ENCODE measurements around the gene BICD1. TPM values are rescaled to one million over a fixed set of nuclear protein-coding genes. Genes with fewer than 3 reads are reported as not detected.

Gene BICD1
- total and polyA plus RNA-seq, 2 experiments from 2014 or later, result 59.3 to 83.6 TPM

DNA sequence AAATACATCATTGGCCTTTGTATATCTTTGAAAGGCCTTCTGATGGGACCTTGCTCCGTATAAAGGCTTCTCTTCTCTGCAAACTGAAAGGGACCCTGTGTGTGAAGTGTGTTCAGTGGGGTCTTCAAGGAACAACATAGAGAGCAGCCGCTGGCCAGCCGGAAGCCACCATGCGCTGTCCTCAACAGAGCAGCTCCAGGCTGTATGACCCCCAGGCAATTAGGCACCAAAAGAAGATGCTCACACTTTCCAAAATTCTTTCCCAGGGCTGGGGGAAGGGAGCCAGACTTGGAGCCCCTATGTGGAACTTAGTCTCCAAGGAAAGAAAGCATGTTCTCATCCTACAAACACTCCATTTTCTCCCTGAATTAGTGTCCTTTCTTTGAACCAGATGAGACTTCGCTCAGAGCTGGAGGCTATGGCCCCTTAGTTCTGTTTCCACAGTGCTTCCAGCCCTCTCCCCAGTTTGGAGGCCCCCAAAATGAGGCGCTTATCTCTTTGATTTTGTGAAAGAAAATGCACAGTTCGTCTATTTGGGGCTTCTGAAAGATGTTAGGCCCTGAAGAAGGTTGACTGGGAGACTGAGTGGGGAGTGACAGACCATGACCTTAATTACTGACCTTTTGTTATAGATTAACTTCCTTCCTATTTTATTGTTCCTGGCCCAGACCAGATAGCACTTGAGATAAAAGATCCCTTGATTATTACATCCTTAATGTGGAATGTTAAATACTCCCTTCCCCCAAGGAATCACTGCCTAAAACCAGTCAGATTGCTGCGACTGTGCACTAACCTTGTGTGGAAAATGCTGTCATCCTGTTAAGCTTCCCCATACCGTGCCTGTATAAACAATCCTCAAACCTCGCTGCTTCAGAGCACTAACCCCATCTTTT, 164.4 kb downstream of the BICD1 start (continued):
- TF ChIP-seq, protein P1, sequence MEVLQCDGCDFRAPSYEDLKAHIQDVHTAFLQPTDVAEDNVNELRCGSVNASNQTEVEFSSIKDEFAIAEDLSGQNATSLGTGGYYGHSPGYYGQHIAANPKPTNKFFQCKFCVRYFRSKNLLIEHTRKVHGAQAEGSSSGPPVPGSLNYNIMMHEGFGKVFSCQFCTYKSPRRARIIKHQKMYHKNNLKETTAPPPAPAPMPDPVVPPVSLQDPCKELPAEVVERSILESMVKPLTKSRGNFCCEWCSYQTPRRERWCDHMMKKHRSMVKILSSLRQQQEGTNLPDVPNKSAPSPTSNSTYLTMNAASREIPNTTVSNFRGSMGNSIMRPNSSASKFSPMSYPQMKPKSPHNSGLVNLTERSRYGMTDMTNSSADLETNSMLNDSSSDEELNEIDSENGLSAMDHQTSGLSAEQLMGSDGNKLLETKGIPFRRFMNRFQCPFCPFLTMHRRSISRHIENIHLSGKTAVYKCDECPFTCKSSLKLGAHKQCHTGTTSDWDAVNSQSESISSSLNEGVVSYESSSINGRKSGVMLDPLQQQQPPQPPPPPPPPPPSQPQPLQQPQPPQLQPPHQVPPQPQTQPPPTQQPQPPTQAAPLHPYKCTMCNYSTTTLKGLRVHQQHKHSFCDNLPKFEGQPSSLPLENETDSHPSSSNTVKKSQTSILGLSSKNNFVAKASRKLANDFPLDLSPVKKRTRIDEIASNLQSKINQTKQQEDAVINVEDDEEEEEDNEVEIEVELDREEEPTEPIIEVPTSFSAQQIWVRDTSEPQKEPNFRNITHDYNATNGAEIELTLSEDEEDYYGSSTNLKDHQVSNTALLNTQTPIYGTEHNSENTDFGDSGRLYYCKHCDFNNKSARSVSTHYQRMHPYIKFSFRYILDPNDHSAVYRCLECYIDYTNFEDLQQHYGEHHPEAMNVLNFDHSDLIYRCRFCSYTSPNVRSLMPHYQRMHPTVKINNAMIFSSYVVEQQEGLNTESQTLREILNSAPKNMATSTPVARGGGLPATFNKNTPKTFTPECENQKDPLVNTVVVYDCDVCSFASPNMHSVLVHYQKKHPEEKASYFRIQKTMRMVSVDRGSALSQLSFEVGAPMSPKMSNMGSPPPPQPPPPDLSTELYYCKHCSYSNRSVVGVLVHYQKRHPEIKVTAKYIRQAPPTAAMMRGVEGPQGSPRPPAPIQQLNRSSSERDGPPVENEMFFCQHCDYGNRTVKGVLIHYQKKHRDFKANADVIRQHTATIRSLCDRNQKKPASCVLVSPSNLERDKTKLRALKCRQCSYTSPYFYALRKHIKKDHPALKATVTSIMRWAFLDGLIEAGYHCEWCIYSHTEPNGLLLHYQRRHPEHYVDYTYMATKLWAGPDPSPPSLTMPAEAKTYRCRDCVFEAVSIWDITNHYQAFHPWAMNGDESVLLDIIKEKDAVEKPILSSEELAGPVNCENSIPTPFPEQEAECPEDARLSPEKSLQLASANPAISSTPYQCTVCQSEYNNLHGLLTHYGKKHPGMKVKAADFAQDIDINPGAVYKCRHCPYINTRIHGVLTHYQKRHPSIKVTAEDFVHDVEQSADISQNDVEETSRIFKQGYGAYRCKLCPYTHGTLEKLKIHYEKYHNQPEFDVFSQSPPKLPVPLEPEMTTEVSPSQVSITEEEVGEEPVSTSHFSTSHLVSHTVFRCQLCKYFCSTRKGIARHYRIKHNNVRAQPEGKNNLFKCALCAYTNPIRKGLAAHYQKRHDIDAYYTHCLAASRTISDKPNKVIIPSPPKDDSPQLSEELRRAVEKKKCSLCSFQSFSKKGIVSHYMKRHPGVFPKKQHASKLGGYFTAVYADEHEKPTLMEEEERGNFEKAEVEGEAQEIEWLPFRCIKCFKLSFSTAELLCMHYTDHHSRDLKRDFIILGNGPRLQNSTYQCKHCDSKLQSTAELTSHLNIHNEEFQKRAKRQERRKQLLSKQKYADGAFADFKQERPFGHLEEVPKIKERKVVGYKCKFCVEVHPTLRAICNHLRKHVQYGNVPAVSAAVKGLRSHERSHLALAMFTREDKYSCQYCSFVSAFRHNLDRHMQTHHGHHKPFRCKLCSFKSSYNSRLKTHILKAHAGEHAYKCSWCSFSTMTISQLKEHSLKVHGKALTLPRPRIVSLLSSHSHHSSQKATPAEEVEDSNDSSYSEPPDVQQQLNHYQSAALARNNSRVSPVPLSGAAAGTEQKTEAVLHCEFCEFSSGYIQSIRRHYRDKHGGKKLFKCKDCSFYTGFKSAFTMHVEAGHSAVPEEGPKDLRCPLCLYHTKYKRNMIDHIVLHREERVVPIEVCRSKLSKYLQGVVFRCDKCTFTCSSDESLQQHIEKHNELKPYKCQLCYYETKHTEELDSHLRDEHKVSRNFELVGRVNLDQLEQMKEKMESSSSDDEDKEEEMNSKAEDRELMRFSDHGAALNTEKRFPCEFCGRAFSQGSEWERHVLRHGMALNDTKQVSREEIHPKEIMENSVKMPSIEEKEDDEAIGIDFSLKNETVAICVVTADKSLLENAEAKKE (CRISPR knock-in tag; IDR thresholded peaks at IDR 0.05), result no peak
- no peak for TF ChIP-seq NANOG (IDR thresholded peaks at IDR 0.05; ENCODE audit: borderline replicate concordance)

DNA sequence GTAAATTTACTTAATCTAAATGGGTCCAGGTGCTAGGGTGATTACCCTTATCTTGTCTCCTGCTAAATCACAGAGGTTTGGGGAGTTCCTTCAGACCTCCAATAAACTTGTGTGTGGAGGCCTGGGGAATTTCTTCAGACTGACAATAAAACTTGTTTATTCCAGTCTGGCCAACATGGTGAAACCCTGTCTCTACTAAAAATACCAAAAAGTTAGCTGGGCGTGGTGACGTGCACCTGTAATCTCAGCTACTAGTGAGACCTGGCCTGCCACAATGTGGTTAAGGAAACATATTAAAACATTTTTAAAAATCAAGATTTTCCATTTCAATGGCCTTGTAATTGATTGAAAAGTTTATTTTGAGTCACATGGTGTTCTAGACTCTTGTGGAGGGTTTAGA, 165.8 kb downstream of the BICD1 start:
- H3K36me3 Mint-ChIP-seq (ENCODE audit: low read depth), result no peaks in the 10 kb centered on the region
- H3K79me2 ChIP-seq (replicated peaks; ENCODE audit: insufficient read depth), result peaks cover 23% of the 10 kb centered on the region
- no peaks in the 10 kb centered on the region for H3K9me3 Mint-ChIP-seq
- no peaks in the 10 kb centered on the region for H3K36me3 ChIP-seq (ENCODE audit: insufficient read depth)
- ATAC-seq (no peak), DNase-seq (ENCODE audit: low spot score) (no peak)
- peaks cover 31% of the 10 kb centered on the region for H3K4me1 Mint-ChIP-seq
- H3K27me3 ChIP-seq (ENCODE audit: insufficient read depth), result no peaks in the 10 kb centered on the region
- H4K20me1 ChIP-seq (replicated peaks; ENCODE audit: insufficient read depth), result no peaks in the 10 kb centered on the region; the same call in 1 of the 2 replicates
- peaks cover 21% of the 10 kb centered on the region for H3K4me1 ChIP-seq (ENCODE audit: insufficient read depth)
- H3K4me3 Mint-ChIP-seq, result no peak overlapping the region
- H3K4me2 ChIP-seq, result no peak overlapping the region
- no peak overlapping the region for H3K27ac Mint-ChIP-seq
- no peak overlapping the region for H2AFZ ChIP-seq
- no peaks in the 10 kb centered on the region for H3K9me2 ChIP-seq (ENCODE audit: insufficient read depth)
- H3K27me3 Mint-ChIP-seq (ENCODE audit: insufficient read depth, low read depth, poor library complexity), result peaks cover 5% of the 10 kb centered on the region
- H3K27ac ChIP-seq (ENCODE audit: low read depth), result peak overlapping the region; percentile 10
- no peak overlapping the region for H3K4me3 ChIP-seq
- H3F3A ChIP-seq (replicated peaks; ENCODE audit: low read depth), result no peaks in the 10 kb centered on the region
- TF ChIP-seq, protein P2, sequence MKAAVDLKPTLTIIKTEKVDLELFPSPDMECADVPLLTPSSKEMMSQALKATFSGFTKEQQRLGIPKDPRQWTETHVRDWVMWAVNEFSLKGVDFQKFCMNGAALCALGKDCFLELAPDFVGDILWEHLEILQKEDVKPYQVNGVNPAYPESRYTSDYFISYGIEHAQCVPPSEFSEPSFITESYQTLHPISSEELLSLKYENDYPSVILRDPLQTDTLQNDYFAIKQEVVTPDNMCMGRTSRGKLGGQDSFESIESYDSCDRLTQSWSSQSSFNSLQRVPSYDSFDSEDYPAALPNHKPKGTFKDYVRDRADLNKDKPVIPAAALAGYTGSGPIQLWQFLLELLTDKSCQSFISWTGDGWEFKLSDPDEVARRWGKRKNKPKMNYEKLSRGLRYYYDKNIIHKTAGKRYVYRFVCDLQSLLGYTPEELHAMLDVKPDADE (IDR thresholded peaks at IDR 0.05), result no peak
- TF ChIP-seq NANOG (IDR thresholded peaks at IDR 0.05; ENCODE audit: borderline replicate concordance) (no peak), POLR2AphosphoS5 (IDR thresholded peaks at IDR 0.05; ENCODE audit: low read depth) (no peak), STAT1 (IDR thresholded peaks at IDR 0.05; ENCODE audit: unreplicated experiment) (no peak), CREB1 (CRISPR knock-in tag; IDR thresholded peaks at IDR 0.05; ENCODE audit: low read depth) (no peak), JUNB (IDR thresholded peaks at IDR 0.05; ENCODE audit: unreplicated experiment) (no peak)
- TF ChIP-seq, protein P3, sequence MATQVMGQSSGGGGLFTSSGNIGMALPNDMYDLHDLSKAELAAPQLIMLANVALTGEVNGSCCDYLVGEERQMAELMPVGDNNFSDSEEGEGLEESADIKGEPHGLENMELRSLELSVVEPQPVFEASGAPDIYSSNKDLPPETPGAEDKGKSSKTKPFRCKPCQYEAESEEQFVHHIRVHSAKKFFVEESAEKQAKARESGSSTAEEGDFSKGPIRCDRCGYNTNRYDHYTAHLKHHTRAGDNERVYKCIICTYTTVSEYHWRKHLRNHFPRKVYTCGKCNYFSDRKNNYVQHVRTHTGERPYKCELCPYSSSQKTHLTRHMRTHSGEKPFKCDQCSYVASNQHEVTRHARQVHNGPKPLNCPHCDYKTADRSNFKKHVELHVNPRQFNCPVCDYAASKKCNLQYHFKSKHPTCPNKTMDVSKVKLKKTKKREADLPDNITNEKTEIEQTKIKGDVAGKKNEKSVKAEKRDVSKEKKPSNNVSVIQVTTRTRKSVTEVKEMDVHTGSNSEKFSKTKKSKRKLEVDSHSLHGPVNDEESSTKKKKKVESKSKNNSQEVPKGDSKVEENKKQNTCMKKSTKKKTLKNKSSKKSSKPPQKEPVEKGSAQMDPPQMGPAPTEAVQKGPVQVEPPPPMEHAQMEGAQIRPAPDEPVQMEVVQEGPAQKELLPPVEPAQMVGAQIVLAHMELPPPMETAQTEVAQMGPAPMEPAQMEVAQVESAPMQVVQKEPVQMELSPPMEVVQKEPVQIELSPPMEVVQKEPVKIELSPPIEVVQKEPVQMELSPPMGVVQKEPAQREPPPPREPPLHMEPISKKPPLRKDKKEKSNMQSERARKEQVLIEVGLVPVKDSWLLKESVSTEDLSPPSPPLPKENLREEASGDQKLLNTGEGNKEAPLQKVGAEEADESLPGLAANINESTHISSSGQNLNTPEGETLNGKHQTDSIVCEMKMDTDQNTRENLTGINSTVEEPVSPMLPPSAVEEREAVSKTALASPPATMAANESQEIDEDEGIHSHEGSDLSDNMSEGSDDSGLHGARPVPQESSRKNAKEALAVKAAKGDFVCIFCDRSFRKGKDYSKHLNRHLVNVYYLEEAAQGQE (IDR thresholded peaks at IDR 0.05; ENCODE audit: unreplicated experiment), result no peak
- TF ChIP-seq, protein P4, sequence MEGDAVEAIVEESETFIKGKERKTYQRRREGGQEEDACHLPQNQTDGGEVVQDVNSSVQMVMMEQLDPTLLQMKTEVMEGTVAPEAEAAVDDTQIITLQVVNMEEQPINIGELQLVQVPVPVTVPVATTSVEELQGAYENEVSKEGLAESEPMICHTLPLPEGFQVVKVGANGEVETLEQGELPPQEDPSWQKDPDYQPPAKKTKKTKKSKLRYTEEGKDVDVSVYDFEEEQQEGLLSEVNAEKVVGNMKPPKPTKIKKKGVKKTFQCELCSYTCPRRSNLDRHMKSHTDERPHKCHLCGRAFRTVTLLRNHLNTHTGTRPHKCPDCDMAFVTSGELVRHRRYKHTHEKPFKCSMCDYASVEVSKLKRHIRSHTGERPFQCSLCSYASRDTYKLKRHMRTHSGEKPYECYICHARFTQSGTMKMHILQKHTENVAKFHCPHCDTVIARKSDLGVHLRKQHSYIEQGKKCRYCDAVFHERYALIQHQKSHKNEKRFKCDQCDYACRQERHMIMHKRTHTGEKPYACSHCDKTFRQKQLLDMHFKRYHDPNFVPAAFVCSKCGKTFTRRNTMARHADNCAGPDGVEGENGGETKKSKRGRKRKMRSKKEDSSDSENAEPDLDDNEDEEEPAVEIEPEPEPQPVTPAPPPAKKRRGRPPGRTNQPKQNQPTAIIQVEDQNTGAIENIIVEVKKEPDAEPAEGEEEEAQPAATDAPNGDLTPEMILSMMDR (conservative IDR thresholded peaks at IDR 0.05; ENCODE audit: low read depth in 2 of 2), result no peak
